HG03039 (cell line): ENCODE data around the gene GSTT4.
"Not testable (repeated sequence)": the region's sequence is repeated elsewhere in the genome, so short reads cannot be mapped to it uniquely, and the experiment has no call there.

Source experiments
- ATAC-seq: cut with Tn5 transposase; IDR thresholded peaks from one replicate; pipeline ENCODE4 v1.9.1; 2021; ENCODE audit warnings: mild to moderate bottlenecking, moderate library complexity; ENCODE audit not compliant: unreplicated experiment

Gene GSTT4

DNA sequence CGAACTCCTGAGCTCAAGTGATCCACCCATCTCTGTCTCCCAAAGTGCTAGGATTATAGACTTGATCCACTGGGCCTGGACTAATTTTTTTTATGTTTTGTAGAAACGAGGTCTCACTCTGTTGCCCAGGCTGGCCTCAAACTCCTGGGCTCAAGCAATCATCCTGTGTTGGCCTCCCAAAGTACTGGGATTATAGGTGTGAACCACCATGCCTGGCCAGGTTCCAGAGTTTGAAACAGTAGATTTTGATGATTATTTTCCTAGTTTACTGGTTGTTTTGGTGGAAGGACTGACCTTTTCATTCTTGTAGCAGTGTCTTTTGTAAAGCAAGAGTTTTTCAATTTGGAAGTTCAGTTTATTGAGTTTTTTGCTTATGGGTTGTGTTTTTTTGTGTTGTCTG is 20.8 kb upstream of the GSTT4 start:
- ATAC-seq: no peak

DNA sequence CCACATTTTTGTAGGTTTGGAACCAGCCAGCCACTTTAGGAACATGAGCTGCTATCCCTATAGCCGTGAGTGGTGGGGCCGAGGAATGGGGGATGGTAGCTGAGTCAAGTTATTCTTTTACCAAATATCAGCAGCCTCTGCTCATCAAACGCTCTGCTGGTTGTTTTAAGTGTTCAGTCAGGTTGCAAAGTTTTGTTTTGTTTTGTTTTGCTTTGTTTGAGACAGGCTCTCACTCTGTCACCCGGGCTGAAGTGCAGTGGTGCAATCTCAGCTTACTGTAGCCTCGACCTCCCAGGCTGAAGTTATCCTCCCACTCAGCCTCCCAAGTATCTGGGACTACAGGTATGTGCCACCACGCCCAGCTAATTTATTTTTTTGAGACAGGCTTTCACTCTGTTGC is 20.2 kb upstream of the GSTT4 start:
- ATAC-seq: no peak

DNA sequence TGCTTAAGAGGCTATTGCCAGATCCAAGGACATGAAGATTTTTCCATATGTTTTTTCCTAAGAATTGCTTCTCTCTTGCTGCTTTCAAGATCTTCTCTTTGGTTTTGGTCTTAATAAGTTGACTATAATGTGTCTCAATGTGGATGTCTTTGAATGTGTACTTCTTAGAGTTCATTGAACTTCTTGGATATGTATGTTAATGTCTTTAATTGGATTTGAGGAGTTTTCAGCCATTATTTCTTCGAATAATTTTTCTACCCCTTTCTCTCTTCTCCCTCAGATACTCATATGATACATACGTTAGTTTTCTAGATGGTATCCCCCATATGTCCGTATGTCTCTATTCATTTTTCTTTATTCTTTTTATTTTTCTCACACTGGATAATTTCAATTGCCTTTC is 19.1 kb upstream of the GSTT4 start:
- ATAC-seq: no peak

DNA sequence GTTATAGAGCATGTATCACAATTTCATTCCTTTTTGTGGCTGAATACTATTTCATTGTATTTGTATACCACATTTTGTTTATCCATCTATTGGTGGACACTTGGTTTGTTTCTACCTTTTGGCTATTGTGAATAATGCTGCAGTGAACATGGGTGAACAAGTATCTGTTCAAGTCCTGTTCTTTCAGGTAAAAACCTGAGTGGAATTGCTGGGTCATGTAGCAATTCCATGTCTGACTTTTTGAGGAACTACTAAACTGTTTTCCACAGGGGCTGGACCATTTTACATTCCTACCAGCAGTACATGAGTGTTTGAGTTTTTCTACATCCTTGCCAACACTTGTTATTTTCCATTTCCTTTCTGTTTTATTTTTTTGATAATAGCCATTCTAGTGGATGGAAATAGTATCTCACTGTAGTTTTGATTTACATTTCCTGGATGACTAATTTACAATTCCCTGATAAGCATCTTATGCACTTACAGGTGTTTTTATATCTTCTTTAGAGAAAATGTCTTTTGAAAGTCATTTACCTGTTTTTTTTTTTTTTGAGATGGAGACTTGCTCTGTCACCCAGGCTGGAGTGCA is 18.0 kb upstream of the GSTT4 start:
- no peak for ATAC-seq

DNA sequence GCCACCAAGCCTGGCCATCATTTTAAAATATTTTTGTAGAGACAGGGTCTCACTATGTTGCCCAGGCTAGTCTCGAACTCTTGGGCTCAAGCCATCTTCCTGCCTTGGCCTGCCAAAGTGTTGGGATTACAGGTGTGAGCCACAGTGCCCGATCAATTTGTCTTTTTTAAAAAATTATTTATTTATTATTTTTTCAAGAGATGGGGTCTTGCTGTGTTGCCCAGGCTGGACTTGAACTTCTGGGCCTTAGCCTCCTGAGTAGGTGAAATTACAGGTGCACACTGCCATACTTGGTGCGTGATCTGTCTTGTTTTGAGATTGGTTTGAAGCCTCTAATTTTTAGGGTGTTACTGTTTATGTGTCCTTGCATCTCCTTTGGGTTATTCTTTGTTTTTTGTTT is 16.1 kb upstream of the GSTT4 start:
- ATAC-seq: no peak

DNA sequence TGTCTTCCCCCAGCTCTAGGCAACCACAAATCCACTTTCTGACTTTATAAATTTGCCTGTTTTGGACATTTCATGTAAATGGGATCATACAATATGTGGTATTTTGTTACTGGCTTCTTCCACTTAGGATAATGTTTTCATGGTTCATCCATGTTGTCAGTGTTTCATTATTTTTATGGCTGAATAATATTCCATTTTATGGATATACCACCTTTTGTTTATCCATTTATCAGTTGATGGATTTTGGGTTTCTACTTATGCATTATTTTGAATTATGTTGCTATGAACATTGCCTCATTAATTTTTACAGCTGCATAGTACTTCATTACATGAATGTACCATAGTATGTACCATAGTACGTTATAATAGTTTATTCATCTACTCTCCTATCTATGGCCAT is 10.9 kb upstream of the GSTT4 start:
- ATAC-seq: no peak

DNA sequence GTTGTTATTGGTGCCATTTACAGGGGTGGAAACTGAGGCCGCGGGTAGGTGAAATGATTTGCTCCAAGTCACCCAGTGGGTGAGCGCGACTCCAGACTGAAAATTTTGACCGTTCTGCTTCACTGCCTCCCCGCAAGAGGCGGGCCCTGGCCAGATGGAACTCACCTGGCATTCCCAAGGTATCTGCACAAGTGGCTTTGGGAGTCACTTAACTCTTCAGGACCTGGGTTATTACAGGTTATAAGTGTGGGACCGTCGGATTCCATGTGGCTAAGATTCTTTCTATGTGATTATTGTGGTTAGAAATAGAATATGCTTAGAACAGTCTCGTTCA is 6.4 kb upstream of the GSTT4 start:
- ATAC-seq: peak; percentile 1

DNA sequence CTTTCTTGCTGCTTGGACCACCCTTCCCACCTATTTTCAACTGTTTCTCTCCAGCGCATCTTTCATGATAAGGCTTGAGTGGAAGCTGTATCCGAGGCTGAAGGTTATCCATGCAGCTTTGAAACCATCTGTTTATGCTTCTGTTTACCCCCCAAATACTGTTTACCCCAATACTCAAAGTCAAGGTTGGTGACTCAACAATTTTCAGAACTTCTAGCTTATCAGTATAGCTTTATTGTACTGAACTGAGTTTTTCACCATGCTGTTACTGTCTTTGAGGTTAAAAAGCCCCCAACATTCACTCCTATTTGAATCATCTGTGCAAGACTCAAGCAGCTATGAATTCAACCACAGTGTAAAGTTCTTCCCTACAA is 4.8 kb upstream of the GSTT4 start:
- no peak for ATAC-seq

DNA sequence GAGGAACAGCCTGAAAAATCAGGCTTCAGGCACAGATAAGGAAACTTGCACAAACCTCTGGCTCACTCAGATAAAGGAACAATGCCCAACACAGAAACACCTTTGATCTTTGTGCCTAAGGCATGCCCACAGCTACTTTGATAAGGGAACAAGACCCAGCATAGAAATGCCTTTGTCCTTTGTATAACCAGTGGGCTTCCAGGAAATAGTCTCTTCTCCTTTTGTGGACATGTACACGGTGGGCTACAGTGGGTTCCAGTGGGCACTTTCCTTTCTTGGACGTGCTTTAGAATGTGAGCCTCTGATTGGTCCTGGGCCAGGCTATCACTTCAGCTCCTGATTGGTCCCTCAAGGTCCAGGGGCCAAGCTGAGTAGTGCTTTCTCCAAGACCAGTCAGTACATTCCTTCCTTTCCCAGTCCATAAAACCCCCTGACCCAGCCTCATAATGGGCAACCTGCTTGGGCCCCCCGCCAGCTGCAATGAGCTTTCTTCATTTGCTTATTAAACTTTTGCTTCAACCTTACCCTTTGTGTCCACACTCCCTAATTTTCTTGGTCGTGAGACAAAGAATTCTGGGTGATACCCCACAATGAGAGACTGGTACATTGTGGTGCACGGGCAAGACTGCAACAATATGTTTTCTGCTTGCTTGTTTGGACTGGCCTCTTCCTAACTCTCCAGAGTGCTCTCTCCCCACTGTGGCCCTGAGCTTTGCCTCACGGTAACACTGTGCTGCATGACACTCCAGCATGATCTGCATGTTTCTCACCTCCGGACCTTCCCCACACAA is 4.2 kb upstream of the GSTT4 start:
- ATAC-seq: no peak

DNA sequence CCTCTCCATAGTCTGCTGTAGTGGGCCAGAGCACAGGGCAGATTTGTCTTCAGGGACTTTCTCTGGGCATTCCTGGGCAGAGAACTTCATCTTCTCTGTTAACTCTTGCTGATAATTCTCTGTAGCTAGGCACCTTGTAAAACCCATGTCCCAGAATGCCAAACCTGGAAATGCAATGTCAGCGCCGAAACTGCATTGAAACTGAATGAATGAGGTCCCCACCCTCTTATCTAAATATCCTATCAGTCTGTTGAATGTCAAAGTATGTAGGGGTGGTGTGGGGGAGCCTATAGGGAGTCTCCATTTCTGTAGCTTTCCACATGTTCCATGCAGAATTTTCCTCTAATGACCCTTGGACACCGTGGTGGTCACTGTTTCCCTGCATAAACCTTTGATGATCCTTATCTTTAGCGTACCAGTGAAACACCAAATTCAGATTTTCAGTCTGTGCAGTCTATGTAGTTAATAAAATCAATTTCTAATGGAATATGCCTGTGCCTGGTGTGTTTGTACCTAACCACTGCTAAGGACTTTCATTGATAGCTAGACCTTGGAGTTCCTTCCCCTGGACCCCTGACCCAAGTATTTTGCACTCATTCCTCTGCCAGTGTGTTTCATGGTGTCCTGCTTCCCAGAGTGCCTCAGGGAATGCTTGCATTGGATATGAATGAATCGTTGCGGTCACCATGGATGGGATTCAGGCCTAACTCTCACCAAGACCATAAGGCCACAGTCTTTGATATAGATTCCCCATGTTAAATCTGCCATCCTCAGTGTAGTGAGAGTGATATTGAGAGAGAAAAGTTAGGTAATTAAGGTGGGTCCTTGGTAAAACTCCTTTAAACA is 3.4 kb upstream of the GSTT4 start:
- no peak for ATAC-seq

DNA sequence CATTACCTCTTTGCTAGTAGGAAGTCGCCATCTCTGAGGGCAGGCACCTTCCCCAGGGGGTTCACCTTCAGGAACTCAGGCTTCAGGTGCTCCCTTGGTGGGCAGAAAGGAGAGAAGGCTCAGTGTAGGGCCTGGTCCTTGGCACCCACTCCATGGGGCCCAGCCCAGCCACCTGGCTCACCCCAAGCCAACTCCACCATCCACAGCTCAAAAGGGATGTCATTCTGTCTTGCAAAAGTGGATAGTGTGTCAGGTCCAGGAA is 2.7 kb upstream of the GSTT4 start:
- ATAC-seq: no peak

DNA sequence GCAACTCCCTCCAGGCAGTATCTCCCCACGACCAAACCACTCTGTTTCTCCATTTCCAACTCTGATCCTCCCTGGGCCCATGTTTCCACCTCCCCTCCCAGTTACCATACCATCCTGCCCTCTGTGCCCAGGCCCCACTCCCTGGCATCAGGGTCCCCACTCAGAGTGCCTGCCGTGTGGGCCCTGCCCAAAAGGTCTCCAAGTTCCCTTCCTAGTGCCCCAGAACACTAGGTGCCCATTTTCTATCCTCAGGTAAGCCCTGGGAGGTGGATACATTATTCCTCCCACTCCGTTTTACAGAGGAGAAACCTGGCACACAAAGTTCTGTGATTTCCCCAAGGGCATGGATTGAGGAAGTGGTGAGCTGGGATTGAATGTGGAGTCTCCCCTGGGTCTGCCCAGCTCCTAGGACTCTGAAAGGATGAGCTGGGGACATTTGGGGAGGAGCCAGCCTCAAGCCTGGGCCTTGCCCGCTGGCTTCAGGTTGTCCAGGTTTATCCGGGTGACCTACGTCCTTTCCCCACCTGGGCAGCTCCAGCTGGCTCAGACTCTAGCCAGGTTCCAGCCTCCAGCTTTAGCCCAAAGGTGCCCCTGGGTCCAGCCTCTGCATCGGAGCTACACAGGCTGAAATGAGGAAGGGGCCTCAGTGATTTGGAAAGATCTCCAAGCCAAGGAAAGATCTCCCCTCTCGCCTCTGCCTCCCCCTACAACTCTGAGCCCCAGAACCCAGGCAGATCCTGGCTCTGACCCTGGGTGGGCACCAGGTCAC is 2.2 kb upstream of the GSTT4 start:
- ATAC-seq: no peak

DNA sequence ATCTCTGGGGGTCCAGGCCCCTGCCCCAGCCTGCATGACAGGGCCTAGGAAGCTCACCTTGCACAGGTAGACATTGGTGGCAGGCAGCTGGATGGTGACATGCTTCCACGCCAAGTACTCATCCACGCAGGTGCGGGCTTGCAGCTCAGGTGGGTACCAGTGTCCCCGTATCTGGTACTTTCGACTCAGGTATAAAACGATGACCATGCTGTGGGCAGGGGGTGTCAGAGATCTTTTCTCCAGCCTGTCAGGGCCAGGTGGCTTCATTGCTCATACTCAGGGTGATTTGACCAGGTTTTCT is 1.6 kb upstream of the GSTT4 start:
- ATAC-seq: no peak

DNA sequence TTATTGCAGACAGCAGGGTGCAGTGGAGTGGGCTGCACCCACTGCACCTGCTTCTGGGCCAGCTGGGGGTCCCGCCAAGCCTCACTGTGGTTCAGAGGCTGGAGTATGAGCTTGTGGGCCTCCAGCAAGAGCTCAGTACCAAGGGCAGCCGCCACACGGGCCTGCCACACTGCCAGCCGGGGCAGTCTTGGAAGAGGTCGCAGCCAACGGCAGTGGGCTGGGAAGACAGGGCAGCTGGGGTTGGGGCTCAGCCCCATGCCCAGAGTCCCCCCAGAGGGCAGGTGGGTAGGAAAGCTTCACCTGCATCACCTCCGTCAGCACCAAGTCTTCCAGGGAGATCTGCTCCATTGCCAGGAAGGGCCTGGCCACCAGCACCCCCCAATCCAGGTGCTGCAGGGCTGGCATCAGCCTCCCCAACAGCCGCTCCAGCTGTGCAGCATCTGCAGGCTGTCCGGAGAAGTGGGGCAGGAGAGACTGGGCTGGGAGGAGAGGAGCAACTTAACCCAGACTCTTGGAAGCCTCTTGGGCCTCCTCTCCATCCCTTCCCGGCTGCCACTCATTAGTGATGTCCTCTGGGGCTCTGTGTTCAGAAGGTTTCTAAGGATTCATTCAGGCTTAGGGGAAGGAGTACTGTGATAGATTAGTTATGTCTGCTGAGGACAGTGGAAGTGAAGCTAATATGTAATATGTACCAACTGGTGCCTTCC is 1.1 kb upstream of the GSTT4 start:
- no peak for ATAC-seq

DNA sequence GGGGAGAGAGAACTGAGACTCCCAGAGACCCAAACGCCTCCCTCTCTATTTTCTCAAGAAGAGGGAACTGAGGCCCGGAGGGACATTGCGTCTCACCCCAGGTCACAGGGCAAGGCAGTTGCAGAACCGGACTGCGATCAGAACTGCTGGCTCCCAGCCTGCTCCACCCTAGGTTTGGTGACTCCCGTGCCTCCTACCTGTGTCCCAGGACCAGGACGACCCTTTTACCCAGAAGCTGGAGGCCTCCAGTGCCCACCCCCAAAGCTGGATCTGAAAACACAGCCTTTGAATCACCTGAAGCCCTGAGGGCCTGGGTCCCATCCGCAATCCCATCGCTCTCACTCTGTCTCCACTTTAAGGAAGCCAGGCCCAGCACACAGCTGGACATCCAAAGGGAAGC is 1.4 kb downstream of the GSTT4 start:
- no peak for ATAC-seq

DNA sequence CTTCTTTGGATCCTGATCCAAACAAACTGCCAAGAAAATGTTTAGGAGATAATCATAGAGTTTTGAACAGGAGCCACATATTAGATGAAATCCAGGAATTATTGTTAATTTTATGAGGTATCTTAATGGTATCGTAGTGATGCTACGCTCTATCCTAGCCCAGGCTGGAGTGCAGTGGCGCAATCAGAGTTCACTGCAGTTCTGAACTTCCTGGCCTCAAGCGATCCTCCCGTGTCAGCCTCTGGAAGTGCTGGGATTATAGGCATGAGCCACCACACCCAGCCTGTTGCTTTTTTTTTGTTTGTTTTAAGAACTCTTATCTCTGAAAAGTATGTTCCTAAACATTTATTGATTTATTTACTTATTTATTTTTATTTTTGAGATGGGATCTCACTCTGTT is 2.4 kb downstream of the GSTT4 start:
- ATAC-seq: no peak

DNA sequence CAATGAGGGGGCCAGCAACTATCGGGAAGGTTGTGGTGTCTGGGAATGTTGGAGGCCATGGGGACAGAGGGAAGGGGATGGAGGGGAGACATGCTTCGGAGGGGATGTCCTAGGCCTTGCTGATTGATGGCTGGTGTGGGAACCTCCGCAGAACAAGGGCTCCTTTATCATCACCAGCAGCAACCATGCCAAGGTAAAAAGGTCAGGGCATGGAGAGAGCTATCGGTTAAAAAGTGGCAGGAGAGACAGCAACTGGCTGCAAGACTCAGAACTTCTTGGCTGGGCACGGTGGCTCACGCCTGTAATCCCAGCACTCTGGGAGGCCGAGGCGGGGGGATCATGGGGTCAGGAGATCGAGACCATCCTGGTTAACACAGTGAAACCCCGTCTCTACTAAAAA is 3.0 kb downstream of the GSTT4 start:
- ATAC-seq: no peak

DNA sequence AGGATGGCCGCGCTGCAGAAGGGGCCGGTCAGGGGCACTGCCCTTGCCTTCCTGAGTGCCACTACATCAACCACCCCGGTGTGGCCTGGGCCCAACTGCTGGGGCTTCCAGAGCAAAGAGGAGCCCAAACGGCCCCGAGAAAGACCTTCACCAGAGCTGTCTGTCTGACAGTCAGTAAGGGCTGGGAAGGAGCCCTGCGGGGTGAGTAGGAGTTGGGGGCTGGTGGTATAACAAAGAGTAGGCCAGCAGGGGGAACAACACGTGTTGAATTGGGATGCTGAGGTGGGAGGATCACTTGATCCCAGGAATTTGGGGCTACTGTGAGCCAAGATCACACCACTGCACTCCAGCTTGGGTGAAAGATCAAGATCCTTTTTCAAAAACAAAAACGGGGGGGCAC is 3.9 kb downstream of the GSTT4 start:
- no peak for ATAC-seq

DNA sequence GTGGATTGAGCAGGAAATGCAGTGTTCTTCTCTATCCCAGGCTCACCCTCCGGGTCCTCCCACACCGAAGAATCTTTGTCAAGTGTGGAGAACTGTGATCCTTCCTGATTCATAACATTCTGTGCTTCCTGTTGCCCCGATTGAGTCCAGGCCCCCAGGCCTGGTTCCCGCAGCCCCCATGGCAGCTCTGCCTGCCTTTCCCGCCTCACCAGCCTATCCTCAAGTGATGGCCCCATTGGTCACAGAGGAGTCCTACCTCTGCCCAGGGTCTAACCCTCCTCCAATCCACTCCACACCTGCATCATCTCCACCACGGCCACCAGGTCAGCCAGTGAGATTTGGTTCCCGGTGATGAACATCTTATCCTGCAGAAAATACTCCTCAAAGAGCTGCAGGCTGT is 5.5 kb downstream of the GSTT4 start:
- ATAC-seq: not testable (repeated sequence)

DNA sequence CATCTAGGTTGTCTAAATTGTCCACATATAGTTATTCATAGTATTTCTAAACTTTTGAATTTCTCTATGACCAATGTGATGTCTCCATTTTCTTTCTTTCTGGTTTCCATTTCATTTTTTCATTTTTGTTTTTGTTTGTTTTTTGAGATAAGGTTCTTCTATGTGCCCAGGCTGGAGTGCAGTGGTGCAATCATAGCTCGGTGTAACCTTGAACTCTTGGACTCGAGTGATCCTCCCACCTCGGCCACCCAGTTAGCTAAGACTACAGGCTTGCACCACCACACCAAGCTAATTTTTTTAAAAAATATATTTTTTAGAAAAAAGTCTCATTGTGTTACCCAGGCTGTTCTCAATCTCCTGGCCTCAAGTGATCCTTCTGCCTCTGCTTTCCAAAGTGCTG is 8.2 kb downstream of the GSTT4 start:
- ATAC-seq: no peak

DNA sequence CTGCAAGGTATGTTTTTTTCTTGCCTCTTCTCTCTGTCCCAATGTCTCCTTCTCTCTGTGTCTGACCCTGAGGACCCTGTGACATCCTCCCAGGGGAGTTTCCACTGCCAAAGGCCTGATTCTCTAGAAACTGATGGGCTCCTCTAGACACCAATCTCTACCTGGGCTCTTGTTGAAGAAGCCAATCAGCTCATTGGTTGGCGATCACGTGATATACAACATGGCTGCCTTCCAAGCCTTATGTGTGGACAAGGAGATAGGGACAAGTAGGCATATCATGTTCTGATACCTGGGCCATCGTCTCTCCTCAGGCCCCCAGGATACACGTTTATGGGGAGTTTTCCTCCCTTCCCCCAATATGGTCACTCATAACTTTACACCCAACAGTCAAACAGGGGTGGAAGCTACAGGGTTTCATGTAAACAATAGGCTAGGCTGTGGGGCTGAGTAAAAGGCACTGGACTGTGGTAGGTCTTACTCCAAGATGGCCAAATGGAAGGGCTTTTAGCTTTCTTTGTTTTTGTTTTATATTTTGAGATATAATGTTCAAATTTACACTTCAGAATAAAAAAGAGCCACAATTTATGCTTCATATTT is 11.6 kb downstream of the GSTT4 start:
- not testable (repeated sequence) for ATAC-seq
